GM19099 (cell line): ENCODE results near the gene C20orf202.

Source experiments
- POLR2A ChIP-seq: IDR thresholded peaks from 3 replicates; pipeline ENCODE4 v1.6.1; 2011; ENCODE audit warnings: low read depth; ENCODE audit not compliant: insufficient read length; ENCODE audit errors: extremely low read depth

C20orf202 gene

DNA sequence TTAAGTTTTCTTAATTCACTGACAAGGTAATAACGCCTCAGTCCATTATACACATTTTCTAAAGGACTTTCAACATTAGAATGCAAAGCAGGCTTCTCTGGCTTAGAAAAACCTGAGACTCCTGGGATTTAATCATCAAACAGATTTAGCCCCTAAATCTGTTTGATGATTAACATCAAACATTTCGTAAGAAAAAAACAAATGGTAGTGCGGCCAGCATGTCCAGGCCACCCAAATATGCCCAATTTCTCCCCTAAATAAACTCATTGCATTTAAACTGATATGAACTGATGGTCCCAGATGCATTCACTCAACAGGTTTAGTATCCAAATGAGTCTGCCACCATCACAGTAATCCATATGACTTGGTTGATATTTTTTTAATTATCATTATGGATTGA lies 24.6 kb upstream of the C20orf202 start:
- TF ChIP-seq POLR2A, result no peak

DNA sequence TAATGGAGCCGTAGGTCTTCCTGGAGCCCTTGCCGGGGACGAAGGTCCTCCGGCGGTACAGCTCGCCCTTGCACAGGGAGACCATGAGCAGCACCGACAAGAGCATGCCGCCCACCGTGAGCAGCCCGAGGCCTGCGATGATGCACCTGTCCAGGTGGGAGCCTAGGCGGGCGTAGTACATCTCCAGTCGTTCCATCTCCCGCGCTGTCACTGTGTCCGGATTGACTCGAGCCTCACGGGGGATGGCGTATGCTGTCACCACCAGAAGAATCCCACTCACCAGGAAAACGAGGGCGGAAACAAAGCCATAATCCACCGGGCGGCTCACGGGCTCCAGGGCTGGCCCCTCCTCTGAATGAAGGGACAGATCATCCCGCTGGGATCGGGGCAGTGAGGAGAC lies 22.3 kb upstream of the C20orf202 start:
- no peak for TF ChIP-seq POLR2A

DNA sequence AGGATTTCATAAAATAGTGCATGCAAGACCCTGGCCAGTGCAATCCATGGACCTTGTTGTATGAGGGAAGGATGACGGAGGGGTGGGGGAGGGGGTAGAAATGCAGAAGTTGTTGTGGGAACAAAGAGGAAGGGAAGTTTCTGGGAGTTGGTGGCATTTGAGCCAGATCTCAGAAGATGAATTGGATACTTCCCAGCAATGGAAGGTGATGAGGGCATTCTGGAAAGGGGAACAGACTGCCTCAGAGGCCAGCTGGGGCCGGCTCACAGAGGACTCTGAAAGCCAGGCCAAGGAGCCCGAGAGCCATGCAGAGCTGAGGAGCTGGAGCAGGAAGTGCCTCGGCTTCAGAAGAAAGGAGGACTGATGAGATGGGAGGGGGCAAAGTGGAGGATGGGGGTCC lies 21.1 kb upstream of the C20orf202 start:
- TF ChIP-seq POLR2A, result no peak

DNA sequence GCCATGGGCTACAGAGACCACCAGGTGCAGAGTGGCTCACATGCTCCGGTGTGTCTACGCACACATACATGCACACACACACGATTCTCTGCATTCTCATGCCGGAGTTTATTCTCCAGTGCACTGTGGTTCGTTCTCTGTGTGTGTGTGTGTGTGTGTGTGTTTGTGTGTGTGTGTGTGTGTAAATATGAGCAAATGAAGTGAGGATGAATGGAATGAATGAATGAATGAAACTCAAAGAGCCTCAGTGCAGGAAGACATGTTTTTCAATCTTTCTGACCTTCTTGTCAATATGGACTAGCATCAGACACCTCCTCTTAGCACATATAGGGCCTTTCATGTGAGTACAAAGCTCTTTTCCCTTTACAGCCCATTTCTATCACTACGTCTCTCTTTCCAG lies 20.1 kb upstream of the C20orf202 start:
- TF ChIP-seq POLR2A, result no peak

DNA sequence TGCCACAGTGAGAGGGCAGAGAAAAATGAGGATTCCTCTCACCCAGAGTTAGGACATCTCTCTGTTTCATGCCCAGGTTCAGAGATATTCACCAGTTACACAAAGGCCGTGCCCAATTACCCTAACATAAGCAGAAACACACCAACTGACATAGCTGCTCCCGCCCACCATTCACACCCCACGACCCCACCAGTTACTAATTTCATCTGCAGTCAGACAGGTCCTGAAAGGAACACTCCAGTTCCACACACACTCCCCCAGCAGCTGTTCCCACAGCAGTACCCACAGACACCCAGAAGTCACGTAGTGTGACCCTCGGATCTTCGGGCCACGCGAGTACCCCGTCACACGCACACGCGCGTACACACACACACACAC lies 19.0 kb upstream of the C20orf202 start:
- TF ChIP-seq POLR2A, result no peak

DNA sequence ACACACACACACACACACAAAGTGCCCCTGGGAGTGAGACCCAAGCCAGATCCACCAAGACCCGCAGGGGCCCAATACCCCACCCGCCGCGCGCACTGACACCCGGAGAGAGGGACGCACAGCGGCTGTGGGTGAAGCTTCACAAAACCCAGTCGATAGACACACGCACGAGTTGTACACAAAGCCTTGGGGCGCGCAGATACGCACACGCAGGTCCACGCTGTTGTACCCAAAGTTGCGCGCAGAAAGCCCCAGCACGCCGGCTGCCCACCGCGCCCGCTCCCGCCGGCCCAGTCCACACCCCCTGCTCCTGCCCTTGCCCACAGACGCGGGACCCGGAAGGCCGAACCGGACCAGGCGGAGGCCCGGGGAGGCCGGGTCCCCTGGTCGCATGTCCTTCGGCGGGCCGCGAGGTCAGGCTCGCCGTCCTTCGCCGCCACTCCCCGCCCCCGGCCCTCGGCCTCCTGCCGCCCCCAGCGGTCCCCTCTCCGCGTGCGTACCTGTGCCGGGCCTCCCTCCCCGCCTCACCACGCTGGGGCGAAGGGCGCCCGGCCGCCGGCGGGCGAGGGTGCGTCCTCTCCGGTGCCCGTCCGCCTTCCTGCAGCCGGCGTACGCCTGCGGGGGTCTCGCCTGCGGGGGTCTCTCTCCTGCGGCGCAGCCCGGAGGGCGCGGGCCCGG lies 18.5 kb upstream of the C20orf202 start, which contains the start of gene TMEM74B:
TSS of gene TMEM74B (minus strand) at position 344 of the 678 bp plus-strand sequence. CDS start 1,180 bp downstream, outside the sequence.
- no peak for TF ChIP-seq POLR2A

DNA sequence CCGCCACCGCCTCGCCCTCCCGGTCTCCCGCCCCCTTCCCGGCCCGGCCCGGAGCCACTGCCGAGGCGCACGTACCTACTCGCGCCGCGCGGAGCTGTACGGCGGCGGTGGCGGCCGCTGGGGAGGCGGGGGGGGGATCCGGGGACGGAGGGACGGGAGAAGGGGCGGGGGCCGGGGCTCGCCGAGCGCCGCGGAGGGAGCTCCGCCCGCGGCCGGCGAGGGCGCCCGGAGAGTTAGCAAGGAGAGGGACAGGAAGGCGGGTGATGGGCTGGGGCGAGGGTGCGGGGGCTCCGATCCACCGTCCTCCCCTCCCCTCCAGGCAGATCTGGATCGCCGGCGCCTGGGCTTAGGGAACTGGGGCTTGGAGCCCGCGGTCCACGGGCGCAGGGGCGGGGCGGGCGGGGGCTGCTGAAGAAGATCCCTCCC lies 17.9 kb upstream of the C20orf202 start:
- no peak for TF ChIP-seq POLR2A

DNA sequence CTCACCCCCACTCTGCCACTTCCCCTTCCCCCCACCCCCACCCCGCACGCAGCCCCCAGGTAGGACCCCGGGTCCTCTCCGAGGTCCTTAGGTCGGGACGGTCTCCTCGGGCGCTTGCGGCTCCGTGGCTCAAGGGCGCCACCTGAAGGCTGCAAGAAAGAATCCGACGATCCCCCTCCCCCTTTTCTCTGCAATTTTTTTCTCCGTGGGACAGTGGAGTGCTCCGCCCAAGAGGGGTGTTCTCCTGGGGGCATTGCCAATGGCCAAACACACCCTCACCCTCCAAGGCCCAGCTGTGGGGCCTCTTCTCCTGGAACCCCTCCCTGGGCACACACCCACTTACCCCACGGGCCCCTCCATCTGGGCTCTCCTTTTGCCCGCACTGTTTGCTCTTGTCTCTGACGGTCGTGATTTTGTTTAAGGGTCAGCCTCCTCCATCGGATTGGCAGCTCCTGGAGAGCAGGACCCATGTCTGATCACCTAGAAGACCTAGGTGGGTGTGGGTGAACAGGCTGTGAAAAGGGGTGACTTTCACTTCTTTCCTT lies 17.4 kb upstream of the C20orf202 start:
- no peak for TF ChIP-seq POLR2A

DNA sequence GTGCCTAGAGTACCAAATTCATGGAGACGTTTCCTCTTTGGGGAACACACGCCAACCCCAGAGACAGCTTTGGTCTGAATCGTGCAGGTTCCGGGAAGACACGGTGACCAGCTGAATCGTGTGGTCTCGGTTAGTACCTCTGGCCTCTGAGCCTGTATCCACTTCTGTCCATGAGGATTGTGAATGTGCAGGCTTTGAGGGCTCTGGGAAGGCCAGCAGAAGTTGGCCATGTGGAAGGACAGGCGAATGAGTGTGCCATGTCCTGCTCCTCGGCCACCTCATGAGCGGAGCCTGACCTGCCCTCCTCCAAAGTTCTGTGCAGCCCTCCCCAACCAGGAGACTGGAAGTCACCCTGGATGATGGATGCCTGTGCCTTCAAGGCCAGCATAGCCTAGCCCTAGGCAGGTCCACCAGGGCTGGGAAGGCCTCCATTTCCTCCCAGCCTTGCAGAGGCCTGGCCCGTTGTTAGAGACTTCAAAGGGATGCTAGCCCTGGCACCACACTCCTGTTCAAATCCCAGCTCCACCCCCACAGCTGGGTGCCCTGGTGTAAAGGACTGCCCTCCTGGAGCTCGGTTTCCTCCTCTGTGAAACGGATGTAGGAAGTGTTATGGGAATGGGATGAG lies 16.8 kb upstream of the C20orf202 start:
- no peak for TF ChIP-seq POLR2A

DNA sequence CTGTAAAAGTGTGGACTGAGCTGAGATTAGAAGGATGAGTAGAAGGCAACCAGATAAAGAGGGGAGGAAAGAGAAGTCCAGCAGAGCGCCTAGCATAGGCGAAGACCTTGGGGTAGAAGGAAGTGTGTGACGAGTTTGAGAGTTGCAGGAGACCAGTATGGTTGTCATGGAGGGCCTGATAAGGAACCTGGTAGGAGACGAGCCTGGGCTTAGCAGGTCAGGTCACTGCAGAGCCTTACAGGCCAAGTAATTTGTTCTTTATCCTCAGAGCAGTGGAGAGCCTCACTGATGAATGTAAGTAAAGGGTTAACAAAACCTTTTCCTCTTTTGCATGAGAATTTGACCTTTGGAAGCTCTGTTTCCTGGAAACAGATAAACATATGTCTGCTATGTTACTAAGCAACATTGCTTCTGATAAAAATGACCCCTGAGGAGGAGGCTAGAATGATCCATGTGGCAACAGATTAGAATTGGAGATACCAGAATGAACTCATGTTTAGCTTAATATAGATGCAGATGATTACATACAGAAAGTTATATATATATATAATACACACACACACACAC lies 15.6 kb upstream of the C20orf202 start:
- TF ChIP-seq POLR2A, result no peak

DNA sequence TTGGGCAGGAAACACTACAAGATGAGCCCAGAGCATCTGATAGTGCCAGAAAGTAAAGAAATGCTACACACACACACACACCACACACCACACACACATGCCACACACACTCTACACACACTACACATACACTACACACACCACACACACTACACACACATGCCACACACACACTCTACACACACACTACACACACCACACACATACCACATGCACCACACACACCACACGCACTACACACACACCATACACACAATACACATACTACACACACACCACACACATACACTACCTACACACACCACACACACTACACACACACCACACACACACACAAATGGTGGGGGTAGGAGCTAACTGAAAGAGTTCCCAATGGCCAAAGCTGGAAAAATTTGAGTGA lies 14.9 kb upstream of the C20orf202 start:
- no peak for TF ChIP-seq POLR2A

DNA sequence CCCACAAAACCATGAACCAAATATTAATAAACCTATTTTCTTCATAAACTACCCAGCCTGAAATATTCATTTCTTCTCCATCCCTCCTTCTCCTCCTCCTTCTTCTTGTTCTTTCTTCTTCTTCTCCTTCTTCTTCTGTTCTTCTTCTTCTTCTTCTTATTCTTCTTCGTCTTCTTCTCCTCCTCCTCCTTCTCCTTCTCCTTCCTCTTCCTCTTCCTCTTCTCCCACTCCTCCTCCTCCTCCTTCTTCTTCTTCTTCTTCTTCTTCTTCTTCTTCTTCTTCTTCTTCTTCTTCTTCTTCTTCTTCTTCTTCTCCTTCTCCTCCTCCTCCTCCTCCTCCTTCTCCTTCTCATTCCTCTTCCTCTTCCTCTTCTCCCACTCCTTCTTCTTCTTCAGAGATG lies 13.4 kb upstream of the C20orf202 start:
- no peak for TF ChIP-seq POLR2A

DNA sequence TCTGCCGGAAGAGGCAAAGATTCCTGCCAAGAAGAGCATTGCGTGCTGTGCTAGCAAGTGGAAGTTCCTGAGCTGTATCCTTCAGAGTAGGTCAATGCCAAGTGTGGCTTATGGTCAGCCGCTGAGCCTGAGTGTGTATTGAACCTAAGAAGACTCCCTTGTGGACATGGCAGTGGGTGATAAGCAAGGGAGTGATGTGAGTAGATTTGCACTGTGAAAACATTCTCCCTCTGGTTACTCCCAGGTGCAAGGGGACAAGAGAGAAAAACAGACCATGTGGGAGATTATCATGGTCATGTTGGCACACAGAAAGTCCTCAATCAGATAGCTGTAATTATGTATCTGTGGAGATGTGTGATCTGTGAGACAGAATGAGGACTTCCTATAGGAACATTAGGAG lies 12.4 kb upstream of the C20orf202 start:
- TF ChIP-seq POLR2A, result no peak

DNA sequence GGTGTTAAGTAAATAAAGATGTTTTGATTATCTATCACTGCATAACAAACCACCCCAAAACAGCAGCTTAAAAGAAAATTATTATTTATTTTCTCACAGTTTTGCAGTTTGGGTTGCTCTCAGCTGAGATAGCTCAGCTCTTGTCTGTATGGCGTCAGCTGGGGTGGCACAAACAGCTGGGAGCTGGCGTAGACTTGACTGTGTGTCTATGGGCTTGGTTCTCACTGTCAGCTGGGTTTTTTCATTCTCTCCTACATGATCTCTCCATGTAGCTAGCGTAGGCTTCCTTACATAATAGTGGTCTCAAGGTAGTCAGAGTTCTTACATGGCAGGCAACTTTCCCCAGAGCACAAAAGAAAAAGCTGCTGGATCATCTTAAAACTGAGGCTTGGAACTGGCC lies 12.0 kb upstream of the C20orf202 start:
- TF ChIP-seq POLR2A, result no peak

DNA sequence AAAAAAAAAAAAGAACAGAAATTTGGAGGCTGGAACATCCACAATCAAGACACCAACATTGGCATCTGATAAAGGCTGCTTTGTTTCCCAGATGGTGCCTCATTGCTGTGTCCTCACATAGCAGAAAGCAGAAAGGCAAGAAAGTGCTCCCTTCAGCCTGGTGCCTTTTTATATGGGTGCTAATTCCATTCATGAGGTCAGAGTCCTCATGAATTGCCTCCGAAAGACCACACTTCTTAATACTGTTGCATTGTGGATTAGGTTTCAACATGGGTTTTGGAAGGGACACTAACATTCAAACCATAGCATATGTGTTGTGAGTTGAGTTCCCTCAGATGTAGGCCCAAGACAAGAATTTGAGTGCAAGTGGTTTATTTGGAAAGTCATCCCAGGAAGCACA lies 8.0 kb upstream of the C20orf202 start:
- TF ChIP-seq POLR2A, result no peak

DNA sequence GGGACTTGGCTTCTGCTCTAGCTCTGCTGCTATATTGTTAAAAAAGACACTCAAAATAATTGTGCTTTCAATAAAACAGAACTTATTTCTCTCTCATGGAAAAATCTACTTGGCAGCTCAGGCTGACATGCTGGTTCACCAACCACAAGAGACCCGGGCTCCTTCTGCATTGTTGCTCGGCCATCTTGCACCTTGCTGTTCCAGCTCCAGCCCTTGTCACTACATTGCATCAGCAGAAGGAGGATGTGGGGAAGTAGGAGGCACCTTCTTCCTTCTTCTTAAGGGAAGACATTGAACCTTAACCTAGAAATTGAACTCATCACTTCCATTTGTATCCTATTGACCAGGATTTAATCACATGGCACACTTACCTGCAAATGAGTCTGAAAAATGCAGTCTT lies 6.6 kb upstream of the C20orf202 start:
- TF ChIP-seq POLR2A, result no peak
